GM10847 (cell line): ENCODE measurements around the gene KRT4.

ENCODE experiments used
- POLR2A ChIP-seq: IDR thresholded peaks from 2 replicates; pipeline ENCODE4 v1.6.1; 2011; ENCODE audit not compliant: insufficient read length; ENCODE audit errors: extremely low read depth

KRT4 gene

DNA sequence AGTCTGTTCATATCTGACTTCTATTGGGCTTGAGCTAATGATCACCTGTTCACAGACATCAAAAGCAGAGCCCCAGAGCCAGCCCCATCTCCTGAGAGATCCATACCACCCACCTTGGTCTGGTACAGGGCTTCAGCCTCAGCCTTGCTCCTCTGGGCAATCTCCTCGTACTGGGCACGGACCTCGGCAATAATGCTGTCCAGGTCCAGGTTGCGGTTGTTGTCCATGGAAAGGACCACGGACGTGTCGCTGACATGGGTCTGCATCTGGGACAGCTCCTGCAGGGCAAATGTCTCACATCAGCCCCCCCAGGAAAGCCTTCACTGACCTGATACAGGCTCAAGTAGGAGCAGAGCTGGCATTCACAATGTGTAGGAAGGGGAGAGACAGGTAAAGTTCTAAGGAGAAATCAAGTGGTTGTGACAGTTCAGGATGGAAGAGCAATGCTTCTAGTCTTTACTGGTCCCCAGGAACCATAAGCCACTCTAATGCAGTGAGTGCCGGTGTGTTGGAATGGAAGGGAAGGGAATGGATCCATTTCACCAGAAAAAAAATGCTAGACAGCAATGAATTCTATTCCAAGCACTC lies 5.2 kb downstream of the KRT4 start:
- no peak for TF ChIP-seq POLR2A

GRCh38 chr12:52807544-52808470 lies 6.1 kb downstream of the KRT4 start:
- TF ChIP-seq POLR2A, result no peak

DNA sequence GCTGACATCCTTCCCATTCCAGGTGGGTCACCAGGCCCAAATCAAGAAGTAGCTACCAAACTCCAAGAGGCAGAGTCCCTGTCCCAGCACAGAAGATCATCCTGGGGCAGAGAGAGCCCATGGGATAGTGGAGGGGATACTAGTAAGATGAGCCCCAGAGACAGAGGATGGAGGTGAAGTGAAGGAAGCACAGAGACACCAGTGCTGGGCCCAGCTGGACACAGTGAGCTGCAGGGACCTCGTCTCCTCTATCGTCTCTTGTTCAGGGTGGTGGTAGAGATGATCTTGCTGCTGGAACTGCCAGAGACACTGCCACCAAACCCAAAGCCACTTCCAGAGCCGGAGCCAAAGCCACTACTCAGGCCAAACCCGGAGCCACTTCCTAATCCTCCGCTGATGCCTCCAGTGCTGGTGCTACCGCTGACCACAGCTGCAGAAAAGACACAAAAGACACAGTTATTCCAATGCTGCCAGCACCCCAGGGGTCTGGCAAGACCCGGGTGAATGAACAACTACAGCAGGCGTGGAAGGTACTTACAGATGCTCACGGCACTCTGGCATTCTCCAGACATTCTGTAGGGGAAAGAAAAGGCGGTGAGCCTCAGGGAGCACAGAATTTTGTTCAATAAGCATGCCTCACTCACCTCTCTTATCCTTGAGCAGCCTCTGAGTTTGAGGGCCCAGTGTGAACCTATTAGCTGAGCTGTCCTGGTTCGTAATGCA lies 6.9 kb downstream of the KRT4 start:
- no peak for TF ChIP-seq POLR2A

DNA sequence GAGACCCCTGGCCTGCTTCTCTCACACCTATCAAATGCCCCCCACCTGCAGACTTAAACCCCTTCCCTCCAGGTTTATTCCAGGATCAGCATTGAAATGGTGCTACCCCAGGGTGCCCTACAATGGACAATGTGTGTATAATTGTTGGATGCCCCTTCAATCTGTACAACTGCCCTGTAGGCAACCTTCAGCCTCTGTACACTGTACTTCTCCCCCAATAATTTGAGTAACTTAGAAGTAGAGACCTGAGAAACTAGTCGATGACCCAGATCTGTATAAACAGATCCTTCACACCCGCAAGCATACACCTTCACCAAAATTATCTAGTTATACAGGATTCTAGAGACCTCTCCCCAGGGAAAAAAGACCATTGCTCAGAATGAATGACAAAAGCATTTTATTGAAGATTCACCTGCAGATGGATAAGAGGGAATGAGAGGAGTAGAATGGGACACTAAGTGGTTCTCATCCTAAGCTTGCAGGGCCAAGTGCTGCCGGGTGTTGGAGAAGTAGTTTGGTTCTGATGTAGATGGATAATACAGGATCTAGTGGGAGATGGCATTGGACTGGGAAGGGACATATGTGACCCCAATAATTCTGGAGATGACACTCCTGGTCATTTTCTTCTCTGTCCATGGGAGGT lies 7.6 kb downstream of the KRT4 start:
- no peak for TF ChIP-seq POLR2A

- no peak for TF ChIP-seq POLR2A
These were observed 8.2 kb downstream of the KRT4 start for GRCh38 chr12:52805739-52806138.

DNA sequence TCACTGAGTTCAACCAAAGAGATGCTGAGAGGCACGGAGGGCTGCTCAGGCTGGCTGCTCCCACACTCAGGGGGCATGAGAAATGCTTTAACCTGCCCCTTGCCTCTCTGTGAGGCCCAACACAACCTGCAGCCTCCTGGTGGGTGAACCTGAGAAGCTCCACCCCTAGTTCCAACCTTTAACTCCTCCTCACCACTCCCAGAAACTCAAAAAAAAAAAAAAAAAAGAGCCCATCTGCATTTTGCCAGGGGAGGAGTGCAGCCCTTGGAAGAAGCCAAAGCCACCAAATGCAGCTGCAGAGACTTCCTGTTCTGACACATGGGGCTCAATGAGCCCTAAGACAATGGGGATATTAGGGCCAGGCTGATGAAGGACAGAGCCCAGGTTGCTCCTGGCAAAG lies 8.9 kb downstream of the KRT4 start:
- TF ChIP-seq POLR2A, result no peak

- no peak for TF ChIP-seq POLR2A
These were observed 11.5 kb downstream of the KRT4 start for GRCh38 chr12:52802442-52802841.

- TF ChIP-seq POLR2A, result no peak
These were observed 12.1 kb downstream of the KRT4 start for GRCh38 chr12:52801773-52802172.

GRCh38 chr12:52800259-52800917 lies 13.5 kb downstream of the KRT4 start:
- TF ChIP-seq POLR2A, result no peak

DNA sequence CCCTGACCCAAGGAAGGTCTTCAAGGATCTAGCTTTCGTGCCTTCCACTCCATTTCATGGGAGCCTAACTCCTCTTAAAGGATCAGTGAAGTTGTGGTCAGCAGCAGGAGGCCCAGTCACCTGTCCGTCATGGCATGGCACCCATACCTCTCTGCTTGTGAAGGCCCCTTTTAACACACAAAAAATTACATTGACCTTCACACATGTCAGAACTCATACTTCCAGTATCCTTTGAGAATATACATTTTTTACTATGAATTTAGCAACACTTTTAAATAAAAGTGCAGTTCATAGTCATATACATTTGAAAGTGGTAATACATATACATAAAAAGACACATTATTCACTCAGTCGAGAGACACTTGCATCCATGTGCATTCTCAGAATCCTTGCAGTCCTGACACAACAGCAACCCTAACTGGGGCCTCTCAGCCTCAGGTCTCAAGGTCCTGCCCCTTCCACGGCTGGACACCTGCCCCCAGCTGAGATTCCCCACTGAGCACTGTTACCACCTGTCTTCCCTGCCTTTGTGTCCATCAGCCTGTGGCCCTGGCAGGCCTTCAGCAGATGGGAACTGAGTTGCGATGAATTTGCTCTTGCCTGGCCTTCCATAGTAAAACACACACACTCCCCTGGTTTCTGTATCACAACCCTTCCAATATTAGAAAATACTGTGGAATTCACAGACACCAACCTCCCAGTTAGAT lies 14.3 kb downstream of the KRT4 start:
- TF ChIP-seq POLR2A, result no peak

DNA sequence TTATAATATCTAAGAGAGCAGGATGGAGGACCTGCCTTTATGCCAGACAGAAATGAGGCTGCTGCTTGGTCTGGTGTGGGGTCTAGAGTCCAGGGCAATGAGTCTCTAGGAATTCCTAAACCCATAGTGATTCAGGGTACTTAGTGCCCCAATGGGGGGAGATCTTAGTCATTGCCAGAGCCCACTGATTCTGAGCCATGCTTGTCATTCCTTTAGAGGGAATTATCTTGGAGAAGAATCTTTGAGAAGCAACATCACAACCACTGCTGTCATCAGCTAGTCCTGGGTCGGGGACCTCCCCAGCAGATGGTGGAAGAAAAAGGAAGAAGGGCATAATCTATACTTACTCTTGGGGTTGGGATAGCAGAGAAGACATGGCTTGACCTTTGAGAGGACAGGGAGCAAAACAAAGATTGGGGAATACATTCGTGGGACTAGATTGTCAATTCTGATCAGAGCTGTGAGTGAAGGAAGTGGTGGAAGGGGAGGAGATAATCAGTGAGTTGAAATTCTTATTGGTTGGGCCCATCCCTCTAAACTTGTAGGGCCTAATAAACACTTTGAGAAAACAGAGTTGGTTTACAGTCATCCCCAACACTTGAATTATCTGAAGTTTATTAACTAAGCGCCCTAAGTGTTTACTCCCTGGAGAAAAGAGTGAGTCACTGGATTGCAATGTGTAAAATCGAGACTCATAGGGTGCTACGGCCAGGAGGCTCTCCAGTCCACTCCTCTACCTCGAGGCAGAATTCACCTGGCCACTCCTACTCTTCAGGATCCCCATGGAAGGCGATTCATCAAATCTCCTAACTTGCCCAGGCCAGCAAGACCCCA lies 15.0 kb downstream of the KRT4 start:
- TF ChIP-seq POLR2A, result no peak

GRCh38 chr12:52798003-52798670 lies 15.8 kb downstream of the KRT4 start:
- no peak for TF ChIP-seq POLR2A

DNA sequence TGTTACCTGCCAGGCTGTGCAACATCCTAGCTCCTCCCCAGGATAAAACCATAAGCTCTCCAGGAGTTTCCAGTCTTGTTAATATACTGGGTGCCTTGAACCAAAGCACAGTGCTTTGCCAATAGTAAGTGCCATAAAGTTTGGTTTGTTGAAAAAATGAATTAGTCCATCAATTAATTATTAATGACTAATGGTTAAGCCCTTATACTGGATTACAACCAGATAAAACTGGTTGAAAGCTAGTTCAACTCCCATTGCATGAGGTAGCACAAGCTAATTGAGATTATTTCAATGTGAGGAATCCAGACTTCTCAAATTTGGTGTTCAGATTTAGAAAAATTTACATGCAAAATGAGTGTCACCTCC lies 16.4 kb downstream of the KRT4 start:
- no peak for TF ChIP-seq POLR2A
